WTC11 (cell line): ENCODE data around the gene DDR2. TPM values are rescaled to one million over a fixed set of nuclear protein-coding genes. Genes with fewer than 3 reads are reported as not detected.

Experiments
- ATAC-seq: fragments of 200-7000 bp; cut with Tn5 transposase; 2 replicates; pipeline ENCODE4 v1.10.0; 2021; ENCODE audit warnings: mild to moderate bottlenecking, moderate library complexity
- CTCF ChIA-PET: fragments of 300-600 bp; sonication (Branson Sonifier 250); formaldehyde crosslinking; loops from one replicate; lab custom pipeline; 2021; ENCODE audit warnings: antibody characterized with exemption; lab: Charles Lee
- POLR2A ChIA-PET: fragments of 350-600 bp; sonication (Branson Sonifier 250); formaldehyde crosslinking; loops from one replicate; lab custom pipeline; 2021; ENCODE audit warnings: antibody characterized with exemption; lab: Charles Lee
- DNase-seq: peaks from one replicate; pipeline ENCODE4 v3.0.0; 2021; ENCODE audit warnings: low spot score
- H3K27ac Mint-ChIP-seq: 2 replicates; pipeline ENCODE4 v1.8.0; 2021; ENCODE audit warnings: mixed read lengths
- H3K27me3 Mint-ChIP-seq: 2 replicates; pipeline ENCODE4 v1.8.0; 2021; ENCODE audit warnings: low read depth, mild to moderate bottlenecking, moderate library complexity, mixed read lengths
- H3K36me3 Mint-ChIP-seq: 2 replicates; pipeline ENCODE4 v1.8.0; 2021; ENCODE audit warnings: mixed read lengths
- H3K4me1 Mint-ChIP-seq: 2 replicates; pipeline ENCODE4 v1.8.0; 2022; ENCODE audit warnings: mixed read lengths
- H3K4me3 Mint-ChIP-seq: 2 replicates; pipeline ENCODE4 v1.8.0; 2021; ENCODE audit warnings: mild to moderate bottlenecking, moderate library complexity, mixed read lengths
- H3K9me3 Mint-ChIP-seq: 2 replicates; pipeline ENCODE4 v1.8.0; 2021; ENCODE audit warnings: mixed read lengths
- CDX4 ChIP-seq: fragments of 250-450 bp; sonication (Bioruptor Pico); IDR thresholded peaks from 2 replicates; pipeline ENCODE4 v1.9.0; 2021; ENCODE audit warnings: moderate library complexity, mild to moderate bottlenecking, inconsistent platforms, borderline replicate concordance
- ELF4 ChIP-seq: sonication (generic); formaldehyde crosslinking; IDR thresholded peaks from 2 replicates; pipeline ENCODE4 v1.8.1; 2022; ENCODE audit warnings: low read depth, mild to moderate bottlenecking, moderate library complexity, missing genetic modification reagents
- FOXJ3 ChIP-seq: sonication (generic); formaldehyde crosslinking; IDR thresholded peaks from 2 replicates; pipeline ENCODE4 v1.9.0; 2021; ENCODE audit warnings: missing genetic modification reagents, mild to moderate bottlenecking, borderline replicate concordance
- HMGA2 ChIP-seq: fragments of 250-450 bp; sonication (Bioruptor Pico); IDR thresholded peaks from 2 replicates; pipeline ENCODE4 v1.4.0; 2021; ENCODE audit warnings: mild to moderate bottlenecking, moderate library complexity
- MXD4 ChIP-seq: fragments of 250-450 bp; sonication (Bioruptor Pico); IDR thresholded peaks from 2 replicates; pipeline ENCODE4 v1.8.0; 2021; ENCODE audit warnings: mild to moderate bottlenecking, moderate library complexity, borderline replicate concordance
- NFE2L1 ChIP-seq: sonication (generic); formaldehyde crosslinking; IDR thresholded peaks from 2 replicates; pipeline ENCODE4 v1.8.1; 2023; ENCODE audit warnings: missing genetic modification reagents
- PRDM15 ChIP-seq: sonication (generic); formaldehyde crosslinking; IDR thresholded peaks from 2 replicates; pipeline ENCODE4 v1.8.0; 2022; ENCODE audit warnings: missing genetic modification reagents
- RORB ChIP-seq: fragments of 250-450 bp; sonication (Bioruptor Pico); IDR thresholded peaks from 2 replicates; pipeline ENCODE4 v1.9.0; 2021; ENCODE audit warnings: mild to moderate bottlenecking
- SMAD4 ChIP-seq: sonication (generic); formaldehyde crosslinking; IDR thresholded peaks from 2 replicates; pipeline ENCODE4 v1.8.0; 2022; ENCODE audit warnings: mild to moderate bottlenecking, missing genetic modification reagents
- SP1 ChIP-seq: sonication (generic); formaldehyde crosslinking; conservative IDR thresholded peaks from 2 replicates; pipeline ENCODE4 v1.8.1; 2022; ENCODE audit warnings: missing genetic modification reagents
- TCF7 ChIP-seq: sonication (generic); formaldehyde crosslinking; IDR thresholded peaks from 2 replicates; pipeline ENCODE4 v1.8.0; 2022; ENCODE audit warnings: mild to moderate bottlenecking, low read depth, missing genetic modification reagents, moderate library complexity
- TEAD1 ChIP-seq: sonication (generic); formaldehyde crosslinking; IDR thresholded peaks from 2 replicates; pipeline ENCODE4 v1.8.0; 2022; ENCODE audit warnings: mild to moderate bottlenecking, missing genetic modification reagents
- TEAD4 ChIP-seq: sonication (generic); formaldehyde crosslinking; IDR thresholded peaks from 2 replicates; pipeline ENCODE4 v1.8.0; 2022; ENCODE audit warnings: mild to moderate bottlenecking, missing genetic modification reagents
- ZBTB21 ChIP-seq: sonication (generic); formaldehyde crosslinking; IDR thresholded peaks from 2 replicates; pipeline ENCODE4 v1.8.1; 2023; ENCODE audit warnings: mild to moderate bottlenecking, missing genetic modification reagents, borderline replicate concordance
- ZNF263 ChIP-seq: sonication (generic); formaldehyde crosslinking; IDR thresholded peaks from 2 replicates; pipeline ENCODE4 v1.8.1; 2022; ENCODE audit warnings: low read depth, mild to moderate bottlenecking, moderate library complexity, missing genetic modification reagents
- ZNF281 ChIP-seq: sonication (generic); formaldehyde crosslinking; IDR thresholded peaks from 2 replicates; pipeline ENCODE4 v1.8.0; 2023; ENCODE audit warnings: mild to moderate bottlenecking, missing genetic modification reagents
- total RNA-seq: library from RNA; stranded (reverse); gene quantifications from 3 replicates; pipeline ENCODE4 v1.2.3, GENCODE V29; 2021
- TF ChIP-seq, protein P1 (sequence below): fragments of 250-450 bp; sonication (Bioruptor Pico); conservative IDR thresholded peaks from 2 replicates; pipeline ENCODE4 v1.9.0; 2021; ENCODE audit warnings: mild to moderate bottlenecking
- TF ChIP-seq, protein P2 (sequence below): sonication (generic); formaldehyde crosslinking; conservative IDR thresholded peaks from 2 replicates; pipeline ENCODE4 v1.8.1; 2022; ENCODE audit warnings: mild to moderate bottlenecking, missing genetic modification reagents
- TF ChIP-seq, protein P3 (sequence below): sonication (generic); formaldehyde crosslinking; IDR thresholded peaks from 2 replicates; pipeline ENCODE4 v1.8.0; 2022; ENCODE audit warnings: mild to moderate bottlenecking, missing genetic modification reagents

Gene DDR2
- total RNA-seq, 1 experiment from 2014 or later: 0.85 TPM

GRCh38 chr1:162670928-162671663 lies 38.8 kb downstream of the DDR2 start:
- Mint-ChIP-seq H3K9me3 (no peaks in the 10 kb centered on the region), H3K4me3 (no peak overlapping the region), H3K4me1 (peaks cover 1% of the 10 kb centered on the region; the same call in 1 of the 2 replicates)
- ATAC-seq (no peak), DNase-seq (no peak)
- ChIA-PET CTCF (no interaction called here), POLR2A (no interaction called here)
- TF ChIP-seq TEAD1 (CRISPR knock-in tag) (no peak), CDX4 (CRISPR knock-in tag) (no peak), PRDM15 (CRISPR knock-in tag) (no peak), TCF7 (CRISPR knock-in tag) (no peak), FOXJ3 (no peak), NFE2L1 (CRISPR knock-in tag) (no peak), ELF4 (CRISPR knock-in tag) (no peak), TEAD4 (CRISPR knock-in tag) (no peak), HMGA2 (CRISPR knock-in tag) (no peak)
- TF ChIP-seq, protein P1, sequence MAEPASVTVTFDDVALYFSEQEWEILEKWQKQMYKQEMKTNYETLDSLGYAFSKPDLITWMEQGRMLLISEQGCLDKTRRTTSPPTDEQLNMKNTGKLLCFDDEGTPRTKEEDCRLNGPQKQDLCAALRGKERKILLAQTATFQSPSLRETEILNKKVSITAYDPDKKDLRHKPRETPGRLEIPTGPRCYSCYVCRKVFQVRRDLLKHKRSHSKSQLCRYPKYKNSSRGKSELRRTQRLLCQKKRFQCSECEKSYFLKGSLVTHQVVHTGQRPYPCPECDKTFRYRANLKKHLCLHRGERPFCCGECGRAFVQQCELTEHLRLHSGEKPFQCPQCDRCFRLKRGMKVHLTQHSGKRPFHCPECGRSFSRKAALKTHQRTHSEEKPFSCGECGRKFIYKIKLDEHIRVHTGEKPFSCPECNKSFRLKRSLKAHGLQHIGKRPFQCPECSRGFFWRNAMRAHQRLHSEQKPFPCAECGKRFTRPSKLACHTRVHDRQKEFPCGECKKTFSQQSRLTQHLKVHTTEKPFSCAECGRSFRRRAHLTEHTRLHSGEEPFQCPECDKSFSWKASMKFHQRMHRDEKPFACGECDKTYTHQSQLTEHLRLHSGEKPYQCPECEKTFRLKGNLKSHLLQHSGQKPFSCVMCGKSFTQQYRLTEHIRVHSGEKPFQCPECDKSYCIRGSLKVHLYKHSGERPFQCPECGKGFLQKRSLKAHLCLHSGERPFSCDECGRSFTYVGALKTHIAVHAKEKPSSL (CRISPR knock-in tag): no peak
- TF ChIP-seq, protein P2, sequence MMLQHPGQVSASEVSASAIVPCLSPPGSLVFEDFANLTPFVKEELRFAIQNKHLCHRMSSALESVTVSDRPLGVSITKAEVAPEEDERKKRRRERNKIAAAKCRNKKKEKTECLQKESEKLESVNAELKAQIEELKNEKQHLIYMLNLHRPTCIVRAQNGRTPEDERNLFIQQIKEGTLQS (CRISPR knock-in tag): no peak
- TF ChIP-seq, protein P3, sequence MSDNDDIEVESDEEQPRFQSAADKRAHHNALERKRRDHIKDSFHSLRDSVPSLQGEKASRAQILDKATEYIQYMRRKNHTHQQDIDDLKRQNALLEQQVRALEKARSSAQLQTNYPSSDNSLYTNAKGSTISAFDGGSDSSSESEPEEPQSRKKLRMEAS: no peak
- TF ChIP-seq, all 79 proteins: peak for 0
- no peaks in the 10 kb centered on the region for H3K27me3 Mint-ChIP-seq
- no peak overlapping the region for H3K27ac Mint-ChIP-seq
- no peaks in the 10 kb centered on the region for H3K36me3 Mint-ChIP-seq

DNA sequence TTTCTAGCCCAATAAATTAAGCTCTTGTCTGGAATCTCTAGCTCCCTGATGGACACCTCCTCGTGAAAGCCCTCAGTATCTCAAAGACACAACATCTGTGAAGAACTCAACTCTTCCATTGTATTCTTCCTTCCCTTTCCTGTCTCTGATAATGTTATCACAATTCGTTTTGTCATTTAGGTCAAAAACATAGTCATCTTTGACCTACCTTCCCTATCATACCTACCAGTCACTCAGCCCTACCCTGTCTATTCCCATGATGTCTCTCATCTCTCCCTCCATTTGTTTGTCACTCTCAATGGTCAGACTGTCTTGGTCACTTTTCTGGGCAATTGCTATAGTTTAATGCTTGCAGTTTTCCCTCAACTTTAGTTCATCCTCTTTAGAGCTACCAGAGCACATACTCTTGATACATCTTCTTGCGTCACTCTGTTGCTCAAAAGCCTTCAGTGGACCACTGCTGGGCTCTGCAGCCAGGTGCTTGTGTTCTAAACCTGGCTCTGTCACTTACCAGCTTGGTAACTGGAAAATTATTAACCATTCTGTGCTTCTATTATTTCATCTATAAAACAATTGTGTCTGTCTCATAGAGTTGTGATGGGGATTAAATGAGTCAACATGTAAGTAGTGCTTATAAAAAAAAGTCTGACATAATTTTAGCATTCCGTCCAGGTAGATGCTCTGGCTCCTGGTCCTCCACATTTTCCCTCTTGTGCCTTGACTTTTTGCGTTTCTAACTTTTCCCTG lies 39.6 kb downstream of the DDR2 start:
- CTCF ChIA-PET: no interaction called here
- H3K4me1 Mint-ChIP-seq: no peaks in the 10 kb centered on the region
- no peaks in the 10 kb centered on the region for H3K9me3 Mint-ChIP-seq
- H3K27me3 Mint-ChIP-seq: no peaks in the 10 kb centered on the region
- POLR2A ChIA-PET: no interaction called here
- H3K36me3 Mint-ChIP-seq: no peaks in the 10 kb centered on the region
- H3K4me3 Mint-ChIP-seq: no peak overlapping the region
- TF ChIP-seq SMAD4 (CRISPR knock-in tag) (no peak), ZNF281 (CRISPR knock-in tag) (no peak), ZNF263 (CRISPR knock-in tag) (no peak), MXD4 (CRISPR knock-in tag) (no peak), SP1 (no peak), RORB (CRISPR knock-in tag) (no peak), ZBTB21 (no peak)
- ATAC-seq (no peak), DNase-seq (no peak)
- H3K27ac Mint-ChIP-seq: no peak overlapping the region
